Measurements from ENCODE around the gene NLK. TPM values are rescaled to one million over a fixed set of nuclear protein-coding genes. Genes with fewer than 3 reads are reported as not detected.
A peak's percentile ranks its signal among the peaks of the same experiment; 100 is the strongest.

Gene NLK
- total and polyA plus RNA-seq, 10 of the 15 experiments (the other 5 are each of a cell fraction or from before 2014, with no cell fraction given), result 5.0 to 22.9 (median 15.0) TPM

DNA sequence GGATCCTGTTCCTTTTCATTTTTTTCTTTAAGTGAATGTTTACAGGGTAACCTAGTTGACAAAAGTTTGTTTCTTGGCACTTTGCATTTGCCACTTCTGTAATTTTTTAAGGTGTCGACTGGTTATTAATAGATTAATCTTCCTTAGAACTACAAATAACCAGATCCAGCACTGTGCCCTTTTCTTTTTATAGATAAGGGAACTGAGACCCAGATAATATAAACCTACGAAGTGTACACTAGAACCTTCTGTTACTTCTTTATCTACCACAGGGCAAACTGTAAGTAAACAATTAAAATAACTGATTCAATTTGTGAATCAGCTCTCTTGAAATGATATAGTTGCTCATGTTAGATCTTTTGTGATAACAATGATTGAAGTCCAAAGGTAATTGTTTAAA is 55.4 kb downstream of the NLK start (continued):
- TF ChIP-seq, protein P1, sequence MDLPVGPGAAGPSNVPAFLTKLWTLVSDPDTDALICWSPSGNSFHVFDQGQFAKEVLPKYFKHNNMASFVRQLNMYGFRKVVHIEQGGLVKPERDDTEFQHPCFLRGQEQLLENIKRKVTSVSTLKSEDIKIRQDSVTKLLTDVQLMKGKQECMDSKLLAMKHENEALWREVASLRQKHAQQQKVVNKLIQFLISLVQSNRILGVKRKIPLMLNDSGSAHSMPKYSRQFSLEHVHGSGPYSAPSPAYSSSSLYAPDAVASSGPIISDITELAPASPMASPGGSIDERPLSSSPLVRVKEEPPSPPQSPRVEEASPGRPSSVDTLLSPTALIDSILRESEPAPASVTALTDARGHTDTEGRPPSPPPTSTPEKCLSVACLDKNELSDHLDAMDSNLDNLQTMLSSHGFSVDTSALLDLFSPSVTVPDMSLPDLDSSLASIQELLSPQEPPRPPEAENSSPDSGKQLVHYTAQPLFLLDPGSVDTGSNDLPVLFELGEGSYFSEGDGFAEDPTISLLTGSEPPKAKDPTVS (IDR thresholded peaks at IDR 0.05; ENCODE audit: low read depth, low read length), result no peak
- TF ChIP-seq EED (IDR thresholded peaks at IDR 0.05; ENCODE audit: low read depth) (no peak), KLF5 (IDR thresholded peaks at IDR 0.05; ENCODE audit: partially characterized antibody) (no peak), HDAC6 (IDR thresholded peaks at IDR 0.05; ENCODE audit: unreplicated experiment) (no peak), PAX8 (IDR thresholded peaks at IDR 0.05) (no peak), JUNB (IDR thresholded peaks at IDR 0.05) (no peak), FOXM1 (IDR thresholded peaks at IDR 0.05; ENCODE audit: low read depth, low read length) (no peak), IKZF2 (IDR thresholded peaks at IDR 0.05) (peak; percentile 30 to 68; a peak in 2 of 4 replicates), YY1 (IDR thresholded peaks at IDR 0.05; ENCODE audit: low read depth, low read length) (no peak), ZNF622 (IDR thresholded peaks at IDR 0.05) (no peak), EP300 (IDR thresholded peaks at IDR 0.05; ENCODE audit: borderline replicate concordance in 1 of 2, control insufficient read depth in 1 of 2, low read depth in 2 of 2, low read length in 2 of 2) (peak in 1 of 2 experiments; percentile 79; a peak in 2 of 4 replicates), MXI1 (IDR thresholded peaks at IDR 0.05; ENCODE audit: low read depth, low read length) (no peak), MEF2A (IDR thresholded peaks at IDR 0.05; ENCODE audit: insufficient read depth, low read depth, low read length) (peak; percentile 89), CHD4 (IDR thresholded peaks at IDR 0.05) (no peak)
- TF ChIP-seq, protein P2, sequence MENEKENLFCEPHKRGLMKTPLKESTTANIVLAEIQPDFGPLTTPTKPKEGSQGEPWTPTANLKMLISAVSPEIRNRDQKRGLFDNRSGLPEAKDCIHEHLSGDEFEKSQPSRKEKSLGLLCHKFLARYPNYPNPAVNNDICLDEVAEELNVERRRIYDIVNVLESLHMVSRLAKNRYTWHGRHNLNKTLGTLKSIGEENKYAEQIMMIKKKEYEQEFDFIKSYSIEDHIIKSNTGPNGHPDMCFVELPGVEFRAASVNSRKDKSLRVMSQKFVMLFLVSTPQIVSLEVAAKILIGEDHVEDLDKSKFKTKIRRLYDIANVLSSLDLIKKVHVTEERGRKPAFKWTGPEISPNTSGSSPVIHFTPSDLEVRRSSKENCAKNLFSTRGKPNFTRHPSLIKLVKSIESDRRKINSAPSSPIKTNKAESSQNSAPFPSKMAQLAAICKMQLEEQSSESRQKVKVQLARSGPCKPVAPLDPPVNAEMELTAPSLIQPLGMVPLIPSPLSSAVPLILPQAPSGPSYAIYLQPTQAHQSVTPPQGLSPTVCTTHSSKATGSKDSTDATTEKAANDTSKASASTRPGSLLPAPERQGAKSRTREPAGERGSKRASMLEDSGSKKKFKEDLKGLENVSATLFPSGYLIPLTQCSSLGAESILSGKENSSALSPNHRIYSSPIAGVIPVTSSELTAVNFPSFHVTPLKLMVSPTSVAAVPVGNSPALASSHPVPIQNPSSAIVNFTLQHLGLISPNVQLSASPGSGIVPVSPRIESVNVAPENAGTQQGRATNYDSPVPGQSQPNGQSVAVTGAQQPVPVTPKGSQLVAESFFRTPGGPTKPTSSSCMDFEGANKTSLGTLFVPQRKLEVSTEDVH (IDR thresholded peaks at IDR 0.05; ENCODE audit: low read depth, partially characterized antibody), result no peak
- TF ChIP-seq, protein P3, sequence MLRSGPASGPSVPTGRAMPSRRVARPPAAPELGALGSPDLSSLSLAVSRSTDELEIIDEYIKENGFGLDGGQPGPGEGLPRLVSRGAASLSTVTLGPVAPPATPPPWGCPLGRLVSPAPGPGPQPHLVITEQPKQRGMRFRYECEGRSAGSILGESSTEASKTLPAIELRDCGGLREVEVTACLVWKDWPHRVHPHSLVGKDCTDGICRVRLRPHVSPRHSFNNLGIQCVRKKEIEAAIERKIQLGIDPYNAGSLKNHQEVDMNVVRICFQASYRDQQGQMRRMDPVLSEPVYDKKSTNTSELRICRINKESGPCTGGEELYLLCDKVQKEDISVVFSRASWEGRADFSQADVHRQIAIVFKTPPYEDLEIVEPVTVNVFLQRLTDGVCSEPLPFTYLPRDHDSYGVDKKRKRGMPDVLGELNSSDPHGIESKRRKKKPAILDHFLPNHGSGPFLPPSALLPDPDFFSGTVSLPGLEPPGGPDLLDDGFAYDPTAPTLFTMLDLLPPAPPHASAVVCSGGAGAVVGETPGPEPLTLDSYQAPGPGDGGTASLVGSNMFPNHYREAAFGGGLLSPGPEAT (IDR thresholded peaks at IDR 0.05; ENCODE audit: low read depth), result peak; percentile 45; the same call in 1 of the 2 replicates
- TF ChIP-seq, protein P4, sequence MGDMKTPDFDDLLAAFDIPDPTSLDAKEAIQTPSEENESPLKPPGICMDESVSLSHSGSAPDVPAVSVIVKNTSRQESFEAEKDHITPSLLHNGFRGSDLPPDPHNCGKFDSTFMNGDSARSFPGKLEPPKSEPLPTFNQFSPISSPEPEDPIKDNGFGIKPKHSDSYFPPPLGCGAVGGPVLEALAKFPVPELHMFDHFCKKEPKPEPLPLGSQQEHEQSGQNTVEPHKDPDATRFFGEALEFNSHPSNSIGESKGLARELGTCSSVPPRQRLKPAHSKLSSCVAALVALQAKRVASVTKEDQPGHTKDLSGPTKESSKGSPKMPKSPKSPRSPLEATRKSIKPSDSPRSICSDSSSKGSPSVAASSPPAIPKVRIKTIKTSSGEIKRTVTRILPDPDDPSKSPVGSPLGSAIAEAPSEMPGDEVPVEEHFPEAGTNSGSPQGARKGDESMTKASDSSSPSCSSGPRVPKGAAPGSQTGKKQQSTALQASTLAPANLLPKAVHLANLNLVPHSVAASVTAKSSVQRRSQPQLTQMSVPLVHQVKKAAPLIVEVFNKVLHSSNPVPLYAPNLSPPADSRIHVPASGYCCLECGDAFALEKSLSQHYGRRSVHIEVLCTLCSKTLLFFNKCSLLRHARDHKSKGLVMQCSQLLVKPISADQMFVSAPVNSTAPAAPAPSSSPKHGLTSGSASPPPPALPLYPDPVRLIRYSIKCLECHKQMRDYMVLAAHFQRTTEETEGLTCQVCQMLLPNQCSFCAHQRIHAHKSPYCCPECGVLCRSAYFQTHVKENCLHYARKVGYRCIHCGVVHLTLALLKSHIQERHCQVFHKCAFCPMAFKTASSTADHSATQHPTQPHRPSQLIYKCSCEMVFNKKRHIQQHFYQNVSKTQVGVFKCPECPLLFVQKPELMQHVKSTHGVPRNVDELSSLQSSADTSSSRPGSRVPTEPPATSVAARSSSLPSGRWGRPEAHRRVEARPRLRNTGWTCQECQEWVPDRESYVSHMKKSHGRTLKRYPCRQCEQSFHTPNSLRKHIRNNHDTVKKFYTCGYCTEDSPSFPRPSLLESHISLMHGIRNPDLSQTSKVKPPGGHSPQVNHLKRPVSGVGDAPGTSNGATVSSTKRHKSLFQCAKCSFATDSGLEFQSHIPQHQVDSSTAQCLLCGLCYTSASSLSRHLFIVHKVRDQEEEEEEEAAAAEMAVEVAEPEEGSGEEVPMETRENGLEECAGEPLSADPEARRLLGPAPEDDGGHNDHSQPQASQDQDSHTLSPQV (IDR thresholded peaks at IDR 0.05), result no peak
- TF ChIP-seq, protein P5, sequence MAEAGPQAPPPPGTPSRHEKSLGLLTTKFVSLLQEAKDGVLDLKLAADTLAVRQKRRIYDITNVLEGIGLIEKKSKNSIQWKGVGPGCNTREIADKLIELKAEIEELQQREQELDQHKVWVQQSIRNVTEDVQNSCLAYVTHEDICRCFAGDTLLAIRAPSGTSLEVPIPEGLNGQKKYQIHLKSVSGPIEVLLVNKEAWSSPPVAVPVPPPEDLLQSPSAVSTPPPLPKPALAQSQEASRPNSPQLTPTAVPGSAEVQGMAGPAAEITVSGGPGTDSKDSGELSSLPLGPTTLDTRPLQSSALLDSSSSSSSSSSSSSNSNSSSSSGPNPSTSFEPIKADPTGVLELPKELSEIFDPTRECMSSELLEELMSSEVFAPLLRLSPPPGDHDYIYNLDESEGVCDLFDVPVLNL (IDR thresholded peaks at IDR 0.05; ENCODE audit: low read depth, low read length), result no peak
- TF ChIP-seq, protein P6, sequence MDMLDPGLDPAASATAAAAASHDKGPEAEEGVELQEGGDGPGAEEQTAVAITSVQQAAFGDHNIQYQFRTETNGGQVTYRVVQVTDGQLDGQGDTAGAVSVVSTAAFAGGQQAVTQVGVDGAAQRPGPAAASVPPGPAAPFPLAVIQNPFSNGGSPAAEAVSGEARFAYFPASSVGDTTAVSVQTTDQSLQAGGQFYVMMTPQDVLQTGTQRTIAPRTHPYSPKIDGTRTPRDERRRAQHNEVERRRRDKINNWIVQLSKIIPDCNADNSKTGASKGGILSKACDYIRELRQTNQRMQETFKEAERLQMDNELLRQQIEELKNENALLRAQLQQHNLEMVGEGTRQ (IDR thresholded peaks at IDR 0.05; ENCODE audit: borderline replicate concordance, low read depth, low read length), result no peak

Measured in GM12878 (cell line).